NCI-H748 treated with DMSO at 0.1 percent for 48 hours (cell line): Measurements from ENCODE around the gene PCYT2.
"Not testable (repeated sequence)": the region's sequence is repeated elsewhere in the genome, so short reads cannot be mapped to it uniquely, and the experiment has no call there.

Source experiments
- DNase-seq: peaks from one replicate; lab custom pipeline; 2025; lab: John Stamatoyannopoulos, UW

Gene PCYT2

GRCh38 chr17:81911277-81911961 lies at the start of gene PCYT2:
TSS of gene PCYT2 (minus strand) at chr17:81911399. CDS start at chr17:81911355, 44 bp downstream.
- DNase-seq = peak; percentile 74

- no peak for DNase-seq
Measured at GRCh38 chr17:81960130-81960958, 49.1 kb upstream of the PCYT2 start.

- peak; percentile 30 for DNase-seq
Measured at GRCh38 chr17:81959362-81960129, 48.3 kb upstream of the PCYT2 start.

GRCh38 chr17:81958633-81959342 lies 47.6 kb upstream of the PCYT2 start:
- no peak for DNase-seq

- DNase-seq = no peak
Measured at GRCh38 chr17:81957691-81958432, 46.7 kb upstream of the PCYT2 start.

- DNase-seq = no peak
Measured at GRCh38 chr17:81956607-81957589, 45.7 kb upstream of the PCYT2 start.

- no peak for DNase-seq
Measured at GRCh38 chr17:81955756-81956544, 44.8 kb upstream of the PCYT2 start.

- no peak for DNase-seq
Measured at GRCh38 chr17:81955058-81955681, 44.0 kb upstream of the PCYT2 start.

- DNase-seq = no peak
Measured at GRCh38 chr17:81954131-81955057, 43.2 kb upstream of the PCYT2 start.

GRCh38 chr17:81953443-81953842 lies 42.2 kb upstream of the PCYT2 start:
- not testable (repeated sequence) for DNase-seq

GRCh38 chr17:81952792-81953228 lies 41.6 kb upstream of the PCYT2 start:
- DNase-seq = no peak

GRCh38 chr17:81951785-81952684 lies 40.8 kb upstream of the PCYT2 start:
- DNase-seq = no peak

GRCh38 chr17:81950501-81950900 lies 39.3 kb upstream of the PCYT2 start:
- DNase-seq = no peak

GRCh38 chr17:81948635-81949378 lies 37.6 kb upstream of the PCYT2 start:
- no peak for DNase-seq

GRCh38 chr17:81947189-81947588 lies 36.0 kb upstream of the PCYT2 start, which contains the start of gene MYADML2:
TSS of gene MYADML2 (minus strand) at chr17:81947233. CDS start at chr17:81941741, 5,492 bp downstream.
- no peak for DNase-seq

- DNase-seq = no peak
Measured at GRCh38 chr17:81944858-81945257, 33.7 kb upstream of the PCYT2 start.
